ENCODE results near the gene MRPS12.
A peak's percentile ranks its signal among the peaks of the same experiment; 100 is the strongest.

The MRPS12 gene

GRCh38 chr19:38971672-38972071, 40.9 kb downstream of the MRPS12 start:
- ChIA-PET POLR2A (interaction anchor here (0.6 to 1.3 kb wide), 3 partner anchors 41 to 134 kb away, joined by 3 to 5 read pairs (median 4); partner anchors contain the start of genes MRPS12 and SARS2), CTCF (interaction anchor here (0.5 to 4.7 kb wide), 9 partner anchors 8 to 377 kb away, joined by 3 to 35 read pairs (median 4); partner anchors contain the start of genes MRPS12 and SARS2)
- Histone ChIP-seq H3K36me3 (ENCODE audit: control insufficient read depth in 2 of 2, insufficient read depth in 1 of 2, low read length in 2 of 2) (peaks cover 27 to 64% of the 10 kb centered on the region in 2 experiments), H3K9me3 (ENCODE audit: control insufficient read depth, insufficient read depth, low read depth, low read length) (no peaks in the 10 kb centered on the region), H3K4me1 (ENCODE audit: control insufficient read depth, insufficient read depth, low read length) (peaks cover 22% of the 10 kb centered on the region), H3K27ac (ENCODE audit: extremely low read depth, low read depth, low read length) (no peak overlapping the region), H3K4me3 (ENCODE audit: low read depth, low read length) (no peak overlapping the region)
- no peak for TF ChIP-seq KLF16 (tag by site-specific recombination; IDR thresholded peaks at IDR 0.05)
- TF ChIP-seq ZSCAN16 (tag by site-specific recombination; IDR thresholded peaks at IDR 0.05) = peak; percentile 96
- TF ChIP-seq ZNF514 (tag by site-specific recombination; IDR thresholded peaks at IDR 0.05) = no peak
- no peak for TF ChIP-seq ZSCAN23 (tag by site-specific recombination; IDR thresholded peaks at IDR 0.05)
- TF ChIP-seq ZNF26 (tag by site-specific recombination; IDR thresholded peaks at IDR 0.05) = no peak
- TF ChIP-seq ZSCAN30 (tag by site-specific recombination; IDR thresholded peaks at IDR 0.05) = 0 out of 2 replicates have a peak, but pooled peaks have one; percentile 29
- TF ChIP-seq ZBTB20 (tag by site-specific recombination; IDR thresholded peaks at IDR 0.05) = no peak
- no peak for TF ChIP-seq ZNF433 (tag by site-specific recombination; IDR thresholded peaks at IDR 0.05; ENCODE audit: low read depth)
- peak; percentile 25 for TF ChIP-seq PRDM10 (tag by site-specific recombination; IDR thresholded peaks at IDR 0.05)
- no peak for TF ChIP-seq PBX3 (CRISPR knock-in tag; IDR thresholded peaks at IDR 0.05)
- 0 out of 2 replicates have a peak, but pooled peaks have one; percentile 27 for TF ChIP-seq ZNF280D (tag by site-specific recombination; IDR thresholded peaks at IDR 0.05)
- TF ChIP-seq ZNF664 (tag by site-specific recombination; IDR thresholded peaks at IDR 0.05) = peak; percentile 99
- TF ChIP-seq INSM2 (tag by site-specific recombination; IDR thresholded peaks at IDR 0.05) = peak; percentile 87
- TF ChIP-seq SP3 (tag by site-specific recombination; IDR thresholded peaks at IDR 0.05) = no peak
- no peak for TF ChIP-seq ZNF639 (tag by site-specific recombination; IDR thresholded peaks at IDR 0.05)
- TF ChIP-seq BCL11A (tag by site-specific recombination; IDR thresholded peaks at IDR 0.05; ENCODE audit: low read depth) = 0 out of 2 replicates have a peak, but pooled peaks have one; percentile 13
- TF ChIP-seq GLIS1 (tag by site-specific recombination; IDR thresholded peaks at IDR 0.05) = no peak
- TF ChIP-seq WT1 (tag by site-specific recombination; IDR thresholded peaks at IDR 0.05) = no peak
- TF ChIP-seq ZNF529 (tag by site-specific recombination; IDR thresholded peaks at IDR 0.05; ENCODE audit: insufficient replicate concordance) = no peak
- TF ChIP-seq ZNF157 (tag by site-specific recombination; IDR thresholded peaks at IDR 0.05) = no peak
- peak; percentile 35; the same call in 1 of the 2 replicates for TF ChIP-seq KLF8 (tag by site-specific recombination; IDR thresholded peaks at IDR 0.05)
- TF ChIP-seq ZNF335 (tag by site-specific recombination; conservative IDR thresholded peaks at IDR 0.05) = no peak
- peak; percentile 63; the same call in 1 of the 2 replicates for TF ChIP-seq PRDM1 (tag by site-specific recombination; IDR thresholded peaks at IDR 0.05)

Measured in HEK293 (cell line).